OCI-LY1 (cell line): ENCODE results near the gene CTIF.

ENCODE experiments used
- H2AFZ ChIP-seq: fragments of 200-600 bp; sonication (generic), shearing (Covaris generic); 2 replicates; pipeline ENCODE4 v1.6.0; 2014; ENCODE audit warnings: antibody characterized with exemption, mild to moderate bottlenecking, low read length
- H3F3A ChIP-seq: fragments of 200-600 bp; sonication (generic), shearing (Covaris generic); 2 replicates; pipeline ENCODE4 v1.6.0; 2014; ENCODE audit warnings: mild to moderate bottlenecking, antibody characterized with exemption, low read length, moderate library complexity; ENCODE audit not compliant: insufficient read depth
- H3K27ac ChIP-seq: fragments of 200-600 bp; sonication (generic); 2 replicates; pipeline ENCODE4 v1.5.1; 2014; ENCODE audit warnings: low read length, mixed run types, mild to moderate bottlenecking, low read depth; ENCODE audit not compliant: poor library complexity, severe bottlenecking
- H3K27me3 ChIP-seq: fragments of 200-600 bp; sonication (generic); 2 replicates; pipeline ENCODE4 v1.6.0; 2014; ENCODE audit warnings: antibody characterized with exemption, mild to moderate bottlenecking, low read length, moderate library complexity; ENCODE audit not compliant: insufficient read depth
- H3K36me3 ChIP-seq: fragments of 200-600 bp; sonication (generic); 2 replicates; pipeline ENCODE4 v1.6.1; 2014; ENCODE audit warnings: mild to moderate bottlenecking, antibody characterized with exemption, low read length, moderate library complexity, mixed read lengths; ENCODE audit not compliant: insufficient read depth
- H3K4me1 ChIP-seq: fragments of 200-600 bp; sonication (generic); 2 replicates; pipeline ENCODE4 v1.5.1; 2014; ENCODE audit warnings: mild to moderate bottlenecking, low read length, moderate library complexity; ENCODE audit not compliant: insufficient read depth, severe bottlenecking
- H3K4me2 ChIP-seq: fragments of 200-600 bp; sonication (generic), shearing (Covaris generic); 2 replicates; pipeline ENCODE4 v1.6.1; 2014; ENCODE audit warnings: low read length
- H3K4me3 ChIP-seq: fragments of 200-600 bp; sonication (generic); 2 replicates; pipeline ENCODE4 v1.5.1; 2014; ENCODE audit warnings: low read length, low read depth, mild to moderate bottlenecking, mixed read lengths; ENCODE audit not compliant: poor library complexity, severe bottlenecking
- H3K79me2 ChIP-seq: fragments of 200-600 bp; shearing (Covaris generic); 2 replicates; pipeline ENCODE4 v1.6.1; 2016; ENCODE audit warnings: mixed run types, low read length, mixed read lengths; ENCODE audit not compliant: insufficient read depth
- H3K9ac ChIP-seq: fragments of 200-600 bp; sonication (generic), shearing (Covaris generic); 2 replicates; pipeline ENCODE4 v1.6.1; 2014; ENCODE audit warnings: mild to moderate bottlenecking, low read length, mixed read lengths
- H3K9me2 ChIP-seq: fragments of 200-600 bp; sonication (generic), shearing (Covaris generic); 2 replicates; pipeline ENCODE4 v1.6.1; 2014; ENCODE audit warnings: low read depth, mild to moderate bottlenecking, low read length, mixed read lengths
- H3K9me3 ChIP-seq: fragments of 200-600 bp; shearing (Covaris generic); 2 replicates; pipeline ENCODE4 v1.6.1; 2014; ENCODE audit warnings: low read length, mixed read lengths
- H4K20me1 ChIP-seq: fragments of 200-600 bp; sonication (generic), shearing (Covaris generic); 2 replicates; pipeline ENCODE4 v1.6.0; 2016; ENCODE audit warnings: mild to moderate bottlenecking, low read length; ENCODE audit not compliant: insufficient read depth
- EZH2 ChIP-seq: fragments of 200-600 bp; sonication (generic), shearing (Covaris generic); IDR thresholded peaks from 2 replicates; pipeline ENCODE4 v1.8.0; 2017; ENCODE audit warnings: borderline replicate concordance, mixed run types, mild to moderate bottlenecking, antibody characterized with exemption, low read length, moderate library complexity, mixed read lengths
- TF ChIP-seq, protein P1 (sequence below): fragments of 200-600 bp; sonication (generic), shearing (Covaris generic); IDR thresholded peaks from 2 replicates; pipeline ENCODE4 v1.5.1; 2017; ENCODE audit warnings: mild to moderate bottlenecking, antibody characterized with exemption, low read length, moderate library complexity, mixed read lengths

Gene CTIF

DNA sequence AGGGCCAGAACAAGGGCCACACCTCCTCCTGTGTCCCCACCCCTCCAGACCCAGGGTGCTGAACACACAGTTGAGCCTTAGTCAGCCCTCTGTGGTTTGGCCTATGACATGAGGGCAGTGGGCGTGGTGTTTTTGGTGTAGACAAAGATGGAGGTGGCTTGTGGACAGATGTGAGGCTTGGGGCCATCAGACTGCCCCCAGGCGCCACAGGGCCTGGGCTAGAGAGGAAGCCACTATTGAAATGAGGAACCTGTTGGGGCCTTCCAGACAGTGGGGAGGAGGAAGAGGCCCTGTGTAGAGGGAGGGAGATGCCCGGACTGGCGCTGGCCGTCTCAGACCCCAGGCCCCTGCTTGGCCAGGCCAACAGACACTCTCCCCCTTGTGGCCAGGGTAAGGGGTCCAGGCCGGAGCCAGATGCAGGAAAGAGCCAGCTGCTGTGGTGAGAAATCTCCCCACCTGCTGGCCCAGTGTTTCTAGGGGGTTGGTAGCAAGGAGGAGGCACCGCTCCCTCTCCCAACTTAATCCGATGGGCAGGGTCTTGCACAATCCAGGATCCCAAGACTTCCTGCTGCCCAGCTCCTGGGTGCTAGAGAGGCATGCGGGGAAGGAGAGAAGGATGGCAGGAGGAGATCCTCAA is 358.2 kb downstream of the CTIF start:
- H3K4me1 ChIP-seq = peaks cover 4% of the 10 kb centered on the region
- H2AFZ ChIP-seq = no peak overlapping the region
- H3K79me2 ChIP-seq = no peaks in the 10 kb centered on the region
- TF ChIP-seq, protein P1, sequence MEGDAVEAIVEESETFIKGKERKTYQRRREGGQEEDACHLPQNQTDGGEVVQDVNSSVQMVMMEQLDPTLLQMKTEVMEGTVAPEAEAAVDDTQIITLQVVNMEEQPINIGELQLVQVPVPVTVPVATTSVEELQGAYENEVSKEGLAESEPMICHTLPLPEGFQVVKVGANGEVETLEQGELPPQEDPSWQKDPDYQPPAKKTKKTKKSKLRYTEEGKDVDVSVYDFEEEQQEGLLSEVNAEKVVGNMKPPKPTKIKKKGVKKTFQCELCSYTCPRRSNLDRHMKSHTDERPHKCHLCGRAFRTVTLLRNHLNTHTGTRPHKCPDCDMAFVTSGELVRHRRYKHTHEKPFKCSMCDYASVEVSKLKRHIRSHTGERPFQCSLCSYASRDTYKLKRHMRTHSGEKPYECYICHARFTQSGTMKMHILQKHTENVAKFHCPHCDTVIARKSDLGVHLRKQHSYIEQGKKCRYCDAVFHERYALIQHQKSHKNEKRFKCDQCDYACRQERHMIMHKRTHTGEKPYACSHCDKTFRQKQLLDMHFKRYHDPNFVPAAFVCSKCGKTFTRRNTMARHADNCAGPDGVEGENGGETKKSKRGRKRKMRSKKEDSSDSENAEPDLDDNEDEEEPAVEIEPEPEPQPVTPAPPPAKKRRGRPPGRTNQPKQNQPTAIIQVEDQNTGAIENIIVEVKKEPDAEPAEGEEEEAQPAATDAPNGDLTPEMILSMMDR = no peak
- no peak for TF ChIP-seq EZH2
- peaks cover 6% of the 10 kb centered on the region; the same call in 1 of the 2 replicates for H3K27me3 ChIP-seq
- no peak overlapping the region for H3K27ac ChIP-seq
- no peak overlapping the region for H3K4me3 ChIP-seq
- 0 out of 2 replicates have a peak, but pooled peaks cover 2% of the 10 kb centered on the region for H3K9me3 ChIP-seq
- H3K9ac ChIP-seq = no peak overlapping the region
- H3K9me2 ChIP-seq = no peaks in the 10 kb centered on the region
- no peaks in the 10 kb centered on the region for H3K36me3 ChIP-seq
- no peaks in the 10 kb centered on the region for H3F3A ChIP-seq
- H4K20me1 ChIP-seq = no peaks in the 10 kb centered on the region
- H3K4me2 ChIP-seq = no peak overlapping the region

DNA sequence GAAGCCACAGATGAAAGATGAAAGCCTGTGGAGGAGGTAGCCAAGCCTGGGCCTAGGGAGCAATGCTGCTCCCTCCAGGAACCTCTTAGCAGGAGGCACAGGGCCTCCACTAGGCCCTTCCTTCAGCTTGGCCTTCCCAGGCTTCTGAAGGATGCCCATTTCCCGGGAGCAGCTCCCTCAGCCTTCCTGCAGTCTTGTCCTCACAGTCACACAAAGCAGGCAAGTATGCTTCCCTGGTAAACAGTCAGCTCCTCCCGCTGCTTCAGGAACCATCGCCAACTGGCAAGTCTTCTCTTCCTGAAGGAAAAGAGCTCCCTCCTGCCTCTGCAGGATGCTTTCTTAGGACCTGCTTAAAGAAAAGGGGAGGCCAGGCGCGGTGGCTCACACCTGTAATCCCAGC is 358.7 kb downstream of the CTIF start:
- H4K20me1 ChIP-seq = no peaks in the 10 kb centered on the region
- 0 out of 2 replicates have a peak, but pooled peaks cover 2% of the 10 kb centered on the region for H3K9me3 ChIP-seq
- H3K9ac ChIP-seq = no peak overlapping the region
- no peak overlapping the region for H3K27ac ChIP-seq
- H3K36me3 ChIP-seq = no peaks in the 10 kb centered on the region
- peaks cover 6% of the 10 kb centered on the region; the same call in 1 of the 2 replicates for H3K27me3 ChIP-seq
- no peak overlapping the region for H3K4me3 ChIP-seq
- no peak overlapping the region for H2AFZ ChIP-seq
- TF ChIP-seq EZH2 = no peak
- TF ChIP-seq, protein P1 = no peak
- no peaks in the 10 kb centered on the region for H3K79me2 ChIP-seq
- no peak overlapping the region for H3K4me2 ChIP-seq
- no peaks in the 10 kb centered on the region for H3F3A ChIP-seq
- H3K9me2 ChIP-seq = no peaks in the 10 kb centered on the region
- H3K4me1 ChIP-seq = peaks cover 4% of the 10 kb centered on the region

DNA sequence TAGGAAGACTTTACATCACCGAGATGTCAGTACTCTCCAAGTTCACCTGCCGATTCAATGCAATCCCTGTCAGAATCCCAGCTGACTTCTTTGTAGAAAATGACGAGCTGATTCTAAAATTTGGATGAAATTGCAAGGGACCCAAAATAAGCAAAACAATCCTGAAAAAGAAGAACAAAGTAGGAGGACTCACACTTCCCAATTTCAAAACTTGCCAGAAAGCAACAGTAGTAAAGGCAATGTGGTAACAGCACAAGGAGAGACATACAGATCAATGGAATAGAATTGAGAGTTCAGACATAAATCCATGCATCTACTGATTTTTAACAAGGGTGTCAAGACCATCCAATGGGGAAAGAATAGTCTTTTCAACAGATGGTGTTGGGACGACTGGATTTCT is 359.7 kb downstream of the CTIF start:
- Histone ChIP-seq H3K4me1 (peaks cover 4% of the 10 kb centered on the region), H3K36me3 (no peaks in the 10 kb centered on the region), H3K9ac (no peak overlapping the region), H3K9me3 (0 out of 2 replicates have a peak, but pooled peaks cover 2% of the 10 kb centered on the region), H4K20me1 (no peaks in the 10 kb centered on the region), H2AFZ (no peak overlapping the region), H3K9me2 (no peaks in the 10 kb centered on the region), H3K27ac (no peak overlapping the region), H3K4me2 (no peak overlapping the region), H3K79me2 (no peaks in the 10 kb centered on the region), H3K27me3 (peaks cover 10% of the 10 kb centered on the region; the same call in 1 of the 2 replicates), H3K4me3 (no peak overlapping the region), H3F3A (no peaks in the 10 kb centered on the region)
- no peak for TF ChIP-seq EZH2
- TF ChIP-seq, protein P1 = no peak
